ENCODE results near the gene TMEM63B.
"Not testable (repeated sequence)": the region's sequence is repeated elsewhere in the genome, so short reads cannot be mapped to it uniquely, and the experiment has no call there.

Gene TMEM63B

DNA sequence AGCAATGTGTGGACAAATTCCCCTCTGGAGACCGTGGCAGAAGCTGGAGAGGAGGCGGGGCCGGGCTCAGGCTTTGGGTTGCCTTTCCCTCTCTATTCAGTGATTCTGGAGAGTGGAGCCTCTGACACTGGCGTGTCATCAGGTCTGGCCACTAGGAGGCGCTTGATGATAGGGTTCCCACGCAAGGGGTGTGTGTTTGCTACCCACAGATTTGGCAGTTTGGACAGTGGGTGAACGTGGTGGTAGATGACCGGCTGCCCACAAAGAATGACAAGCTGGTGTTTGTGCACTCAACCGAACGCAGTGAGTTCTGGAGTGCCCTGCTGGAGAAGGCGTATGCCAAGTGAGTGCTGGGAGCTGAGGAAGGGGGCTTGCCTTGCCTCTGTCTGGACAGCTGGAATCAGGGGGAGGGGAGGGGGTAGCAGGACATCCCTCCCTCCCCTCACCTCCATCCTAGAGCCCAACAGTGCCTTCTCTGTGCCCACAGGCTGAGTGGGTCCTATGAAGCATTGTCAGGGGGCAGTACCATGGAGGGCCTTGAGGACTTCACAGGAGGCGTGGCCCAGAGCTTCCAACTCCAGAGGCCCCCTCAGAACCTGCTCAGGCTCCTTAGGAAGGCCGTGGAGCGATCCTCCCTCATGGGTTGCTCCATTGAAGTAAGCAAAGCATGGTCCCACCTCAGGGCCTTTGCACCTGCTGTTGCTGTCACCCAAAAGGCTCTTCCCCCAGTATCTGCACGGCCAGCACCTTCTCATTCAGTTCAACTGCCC, 45.6 kb downstream of the TMEM63B start:
- DNase-seq, result peak; percentile 78

DNA sequence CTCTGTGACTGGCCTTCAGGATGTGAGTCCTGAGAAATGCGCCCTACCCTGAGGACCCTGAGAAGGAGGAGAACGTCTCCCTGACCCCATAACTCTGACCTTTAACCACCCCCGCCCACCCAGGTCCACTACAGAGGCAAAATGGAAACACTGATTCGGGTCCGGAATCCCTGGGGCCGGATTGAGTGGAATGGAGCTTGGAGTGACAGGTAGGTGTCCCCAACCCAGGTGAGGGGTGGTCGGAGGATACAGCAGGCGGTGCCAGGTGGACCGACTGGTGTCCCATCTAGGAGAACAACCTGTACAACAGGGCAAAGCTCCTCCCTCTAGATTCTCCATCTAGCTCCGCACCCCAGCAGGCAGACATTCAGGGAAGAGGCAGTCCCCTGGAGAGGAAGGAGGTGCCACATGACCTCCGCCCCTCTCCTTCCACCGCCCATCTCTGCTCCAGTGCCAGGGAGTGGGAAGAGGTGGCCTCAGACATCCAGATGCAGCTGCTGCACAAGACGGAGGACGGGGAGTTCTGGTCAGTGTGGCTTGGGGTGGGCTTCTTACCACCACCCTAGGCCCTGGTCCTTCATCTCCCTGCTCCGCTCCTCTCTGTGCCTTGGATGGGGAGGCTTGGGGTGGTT, 48.9 kb downstream of the TMEM63B start:
- DNase-seq, result no peak

DNA sequence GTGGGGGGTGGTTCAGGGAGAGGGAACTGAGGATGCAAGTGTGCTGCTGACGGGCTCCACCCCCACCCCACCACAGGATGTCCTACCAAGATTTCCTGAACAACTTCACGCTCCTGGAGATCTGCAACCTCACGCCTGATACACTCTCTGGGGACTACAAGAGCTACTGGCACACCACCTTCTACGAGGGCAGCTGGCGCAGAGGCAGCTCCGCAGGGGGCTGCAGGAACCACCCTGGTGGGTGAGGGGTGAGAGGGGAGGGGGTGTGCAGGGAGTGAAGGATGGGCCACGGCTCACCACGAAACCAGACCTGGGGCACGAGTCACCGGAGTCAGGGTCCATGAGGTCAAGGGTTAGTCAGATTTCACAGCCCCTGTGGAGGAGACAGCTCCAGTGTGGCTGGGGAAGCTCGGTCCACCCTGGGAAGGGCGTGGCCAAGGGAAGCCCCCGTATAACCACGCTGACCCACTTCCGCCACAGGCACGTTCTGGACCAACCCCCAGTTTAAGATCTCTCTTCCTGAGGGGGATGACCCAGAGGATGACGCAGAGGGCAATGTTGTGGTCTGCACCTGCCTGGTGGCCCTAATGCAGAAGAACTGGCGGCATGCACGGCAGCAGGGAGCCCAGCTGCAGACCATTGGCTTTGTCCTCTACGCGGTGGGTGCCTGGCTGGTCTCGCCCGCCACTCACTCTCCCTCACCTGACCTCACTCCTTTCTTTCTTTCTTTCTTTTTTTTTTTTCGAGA, 49.6 kb downstream of the TMEM63B start:
- DNase-seq, result peak; percentile 14

GRCh38 chr6:44177691-44178423, 50.5 kb downstream of the TMEM63B start:
- no peak for DNase-seq

- DNase-seq, result no peak
Observed at GRCh38 chr6:44178424-44179071, 51.2 kb downstream of the TMEM63B start.

- DNase-seq, result no peak
Observed at GRCh38 chr6:44179072-44179536, 51.8 kb downstream of the TMEM63B start.

DNA sequence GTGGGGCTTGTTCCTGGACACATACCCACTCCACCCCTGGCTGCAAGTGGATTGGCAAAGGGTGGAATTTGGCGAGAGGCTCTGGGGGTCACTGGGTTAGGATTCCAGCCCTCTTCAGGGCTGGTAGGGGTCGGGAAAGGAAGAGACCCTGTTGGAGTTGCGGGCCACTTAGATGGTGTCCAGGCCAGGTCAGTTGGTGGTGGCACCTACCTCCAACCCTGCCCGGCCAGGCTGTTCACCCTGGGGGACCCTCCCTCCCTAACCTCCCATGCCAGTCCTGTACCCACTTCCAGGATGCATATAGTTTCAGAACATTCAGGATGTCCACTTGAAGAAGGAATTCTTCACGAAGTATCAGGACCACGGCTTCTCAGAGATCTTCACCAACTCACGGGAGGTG, 52.3 kb downstream of the TMEM63B start:
- DNase-seq, result no peak

- DNase-seq, result no peak
Observed at GRCh38 chr6:44180406-44180805, 53.1 kb downstream of the TMEM63B start.

- no peak for DNase-seq
Observed at GRCh38 chr6:44180886-44181285, 53.5 kb downstream of the TMEM63B start.

DNA sequence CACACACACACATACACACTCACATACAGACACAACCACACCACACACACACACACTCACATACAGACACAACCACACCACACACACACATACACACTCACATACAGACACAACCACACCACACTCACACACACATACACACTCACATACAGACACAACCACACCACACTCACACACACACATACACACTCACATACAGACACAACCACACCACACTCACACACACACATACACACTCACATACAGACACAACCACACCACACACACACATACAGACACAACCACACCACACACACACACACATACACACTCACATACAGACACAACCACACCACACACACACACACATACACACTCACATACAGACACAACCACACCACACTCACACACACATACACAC, 54.4 kb downstream of the TMEM63B start:
- not testable (repeated sequence) for DNase-seq

- no peak for DNase-seq
Observed at GRCh38 chr6:44182911-44183390, 55.6 kb downstream of the TMEM63B start.

DNA sequence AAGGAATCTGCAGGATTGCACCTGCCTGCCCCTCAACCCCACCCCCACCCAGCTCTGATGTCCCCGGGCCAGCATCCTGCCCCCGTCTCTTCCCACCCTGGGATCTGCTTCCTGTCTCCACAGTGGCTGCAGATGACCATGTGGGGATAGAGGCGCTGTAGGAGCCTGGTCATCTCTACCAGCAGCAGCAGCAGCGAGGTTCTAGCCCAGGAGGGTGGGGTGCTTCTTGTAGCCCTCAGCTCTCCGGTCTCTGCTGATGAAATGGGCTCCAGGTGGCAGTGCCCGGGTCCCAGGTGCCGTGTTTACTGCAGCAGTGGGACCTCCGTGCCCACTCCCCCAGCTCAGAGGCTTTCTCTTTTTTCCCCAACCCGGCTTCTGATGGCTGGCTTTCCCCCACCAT, 56.4 kb downstream of the TMEM63B start:
- DNase-seq, result no peak

GRCh38 chr6:44185356-44185755, 58.0 kb downstream of the TMEM63B start:
- DNase-seq, result not testable (repeated sequence)

DNA sequence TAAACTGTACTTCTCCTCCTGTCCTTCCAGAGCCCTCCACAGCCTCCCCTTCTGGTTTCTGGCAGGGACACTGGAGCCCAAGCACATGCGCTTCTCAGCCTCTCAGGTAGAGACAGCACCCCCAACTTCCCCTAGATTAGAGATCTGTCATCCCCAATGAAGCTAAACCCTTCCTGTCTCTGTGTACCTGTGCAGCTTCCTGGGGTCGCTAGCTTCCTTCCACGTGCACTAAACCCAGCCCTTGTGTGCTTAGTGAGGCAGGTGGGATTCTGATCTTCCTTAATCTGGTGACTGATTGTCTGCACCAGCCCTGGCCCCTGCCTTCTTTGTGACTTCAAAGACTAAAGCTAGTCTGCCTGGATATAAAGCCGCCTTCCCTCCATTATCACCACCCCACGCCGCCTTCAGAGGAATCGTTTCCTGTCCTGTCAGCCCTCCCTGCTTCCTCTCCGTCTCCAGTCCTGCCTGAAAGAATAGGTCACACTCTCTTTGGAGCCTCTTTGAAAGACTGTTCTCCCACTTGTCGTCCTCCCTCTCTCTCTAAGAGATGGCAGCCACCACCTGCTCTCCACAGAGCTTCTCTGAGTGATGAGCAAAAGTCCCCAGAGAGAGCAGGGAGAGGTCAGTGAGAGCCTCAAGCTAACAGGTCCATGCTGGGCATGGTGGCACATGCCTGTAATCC, 58.7 kb downstream of the TMEM63B start:
- DNase-seq, result no peak

DNA sequence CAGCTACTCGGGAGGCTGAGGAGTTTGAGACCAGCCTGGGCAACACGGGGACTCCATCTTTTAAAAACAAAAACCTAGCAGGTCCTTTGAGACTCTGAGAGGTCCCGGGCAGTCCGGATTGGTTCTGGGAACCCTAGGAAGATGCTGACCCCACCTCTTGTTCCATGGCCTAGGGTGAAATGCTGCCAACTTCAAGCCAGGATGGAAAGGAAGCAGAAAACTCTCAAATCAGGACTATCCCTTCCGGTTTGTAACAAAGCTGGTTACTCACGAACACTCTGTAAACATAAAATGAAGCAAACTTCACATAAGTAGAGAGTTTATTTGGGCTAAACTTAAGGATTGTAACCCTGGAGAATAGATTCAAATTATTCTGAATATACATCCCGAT, 59.3 kb downstream of the TMEM63B start:
- DNase-seq, result no peak

- DNase-seq, result no peak
Observed at GRCh38 chr6:44188819-44189218, 61.5 kb downstream of the TMEM63B start.

DNA sequence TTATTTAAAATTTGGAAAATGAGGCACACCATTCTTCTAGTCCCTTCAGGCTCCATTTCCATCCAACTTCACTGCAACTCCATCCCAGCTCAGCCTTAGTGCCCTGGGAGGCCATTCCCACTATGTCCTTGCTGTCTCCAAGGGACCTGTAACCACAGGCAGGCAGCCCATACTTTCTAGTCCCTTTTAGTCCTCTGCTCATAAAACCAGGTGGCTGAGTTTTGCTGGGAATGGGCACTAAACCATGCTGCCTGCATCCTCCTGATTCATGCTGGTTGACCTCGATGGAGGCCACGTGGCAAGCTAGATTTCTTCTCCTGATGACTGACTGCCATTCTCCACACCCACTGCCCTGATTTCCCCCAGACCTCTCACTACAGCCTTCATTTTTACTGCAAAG, 61.9 kb downstream of the TMEM63B start:
- no peak for DNase-seq

DNA sequence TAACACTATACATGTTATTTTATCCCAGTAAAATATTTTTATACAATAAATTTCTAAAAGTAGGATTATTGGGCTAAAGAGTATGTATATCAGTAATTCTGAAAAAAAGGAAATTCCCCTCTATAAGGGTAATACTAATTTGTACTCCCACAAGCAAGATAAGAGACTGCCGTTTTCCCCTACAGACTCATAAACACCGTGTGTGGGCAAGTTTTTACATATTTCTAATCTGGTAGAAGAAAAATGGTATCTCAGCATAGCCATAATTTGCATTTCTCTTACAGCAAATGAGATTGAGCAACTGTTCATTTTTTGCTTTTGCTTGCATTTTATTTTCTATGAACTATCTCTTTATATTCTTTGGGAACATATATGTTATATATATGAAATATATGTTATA, 63.4 kb downstream of the TMEM63B start:
- peak; percentile 8 for DNase-seq

DNA sequence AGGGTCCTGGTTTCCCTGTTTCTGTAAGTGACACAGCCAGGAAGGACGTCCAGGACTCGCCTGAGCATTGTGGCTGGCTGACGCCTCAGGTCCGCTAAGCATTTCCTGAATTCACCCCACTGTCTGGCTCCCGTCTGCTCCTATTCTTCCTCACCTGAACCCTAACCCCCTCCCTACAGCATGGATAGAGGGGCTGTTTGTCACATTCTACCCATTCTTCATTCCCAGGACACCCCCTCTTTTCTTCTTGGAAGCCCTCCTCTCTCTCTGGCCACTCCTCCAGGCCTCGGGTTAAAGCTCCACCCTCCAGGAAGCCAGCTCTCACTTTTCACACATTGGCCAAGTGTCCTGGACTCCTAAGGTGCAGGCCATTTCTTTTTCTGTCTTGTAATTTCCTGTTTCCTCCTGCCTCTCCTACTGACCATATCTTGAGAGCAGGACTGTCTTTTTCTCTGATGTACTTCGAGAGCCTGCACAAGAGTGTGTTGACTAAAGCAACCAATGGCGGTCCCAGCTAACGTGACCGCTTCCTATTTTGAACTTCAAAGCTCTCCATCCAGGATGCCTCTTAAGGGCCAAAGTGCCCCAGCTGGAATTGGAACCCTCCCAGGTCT, 65.2 kb downstream of the TMEM63B start:
- DNase-seq, result no peak

- no peak for DNase-seq
Observed at GRCh38 chr6:44193307-44193910, 66.1 kb downstream of the TMEM63B start.

DNA sequence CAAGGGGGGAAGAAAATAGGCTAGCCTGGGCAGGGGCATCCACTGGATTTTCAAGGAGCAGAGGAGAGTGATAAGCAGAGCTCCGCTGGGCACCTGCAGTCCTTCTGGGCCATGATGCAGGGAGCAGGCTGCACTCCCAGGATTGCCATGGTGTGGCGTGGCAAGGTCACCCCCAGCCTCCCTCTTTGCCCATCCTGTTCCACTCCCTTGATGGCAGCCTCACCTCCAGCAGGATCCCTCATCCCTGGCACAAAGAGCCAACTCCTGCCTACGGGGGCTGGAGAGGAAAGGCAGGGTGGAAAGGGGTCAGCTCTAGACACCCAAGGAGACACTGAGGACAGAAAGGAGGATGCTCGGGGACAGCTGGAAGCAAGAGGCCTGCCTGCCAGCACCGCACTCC, 67.0 kb downstream of the TMEM63B start:
- DNase-seq, result no peak

All from activated CD4-positive, alpha-beta T cell treated with anti-CD3 and anti-CD28 coated beads, Interleukin-2, amount 50 U/mL, for 16 hours (primary cell).